C4-2B (cell line): ENCODE measurements around the gene IMMT.

ENCODE experiments used
- H3K27ac ChIP-seq: fragments of 450-650 bp; 2 replicates; pipeline ENCODE4 v1.5.1; 2017
- ZFX ChIP-seq: fragments of 450-650 bp; IDR thresholded peaks from 2 replicates; pipeline ENCODE4 v1.6.1; 2017
- TF ChIP-seq, protein P1 (sequence below): fragments of 450-650 bp; conservative IDR thresholded peaks from 2 replicates; pipeline ENCODE4 v1.5.1; 2017; ENCODE audit warnings: mild to moderate bottlenecking

Gene IMMT

DNA sequence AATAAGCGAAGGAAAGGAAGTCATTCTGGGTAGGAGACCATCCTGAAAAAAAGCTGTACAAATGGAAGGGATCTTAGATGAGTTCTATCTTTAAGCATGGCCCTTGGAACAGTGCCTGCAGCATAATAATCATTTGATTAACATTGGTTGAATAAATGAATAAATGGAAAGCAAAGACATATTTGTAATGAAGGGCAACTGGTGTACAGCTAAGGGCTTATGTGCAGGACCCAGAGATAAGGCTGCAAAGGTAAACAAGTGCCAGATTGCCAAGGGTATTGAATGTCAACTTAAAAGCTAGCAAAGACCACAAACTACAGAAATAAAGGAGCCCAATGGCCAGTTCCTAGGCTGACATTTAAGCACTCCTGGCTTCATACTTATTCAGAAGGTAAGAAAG, 19.4 kb downstream of the IMMT start:
- TF ChIP-seq, protein P1, sequence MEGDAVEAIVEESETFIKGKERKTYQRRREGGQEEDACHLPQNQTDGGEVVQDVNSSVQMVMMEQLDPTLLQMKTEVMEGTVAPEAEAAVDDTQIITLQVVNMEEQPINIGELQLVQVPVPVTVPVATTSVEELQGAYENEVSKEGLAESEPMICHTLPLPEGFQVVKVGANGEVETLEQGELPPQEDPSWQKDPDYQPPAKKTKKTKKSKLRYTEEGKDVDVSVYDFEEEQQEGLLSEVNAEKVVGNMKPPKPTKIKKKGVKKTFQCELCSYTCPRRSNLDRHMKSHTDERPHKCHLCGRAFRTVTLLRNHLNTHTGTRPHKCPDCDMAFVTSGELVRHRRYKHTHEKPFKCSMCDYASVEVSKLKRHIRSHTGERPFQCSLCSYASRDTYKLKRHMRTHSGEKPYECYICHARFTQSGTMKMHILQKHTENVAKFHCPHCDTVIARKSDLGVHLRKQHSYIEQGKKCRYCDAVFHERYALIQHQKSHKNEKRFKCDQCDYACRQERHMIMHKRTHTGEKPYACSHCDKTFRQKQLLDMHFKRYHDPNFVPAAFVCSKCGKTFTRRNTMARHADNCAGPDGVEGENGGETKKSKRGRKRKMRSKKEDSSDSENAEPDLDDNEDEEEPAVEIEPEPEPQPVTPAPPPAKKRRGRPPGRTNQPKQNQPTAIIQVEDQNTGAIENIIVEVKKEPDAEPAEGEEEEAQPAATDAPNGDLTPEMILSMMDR = no peak
- no peak for TF ChIP-seq ZFX
- H3K27ac ChIP-seq = no peak overlapping the region

DNA sequence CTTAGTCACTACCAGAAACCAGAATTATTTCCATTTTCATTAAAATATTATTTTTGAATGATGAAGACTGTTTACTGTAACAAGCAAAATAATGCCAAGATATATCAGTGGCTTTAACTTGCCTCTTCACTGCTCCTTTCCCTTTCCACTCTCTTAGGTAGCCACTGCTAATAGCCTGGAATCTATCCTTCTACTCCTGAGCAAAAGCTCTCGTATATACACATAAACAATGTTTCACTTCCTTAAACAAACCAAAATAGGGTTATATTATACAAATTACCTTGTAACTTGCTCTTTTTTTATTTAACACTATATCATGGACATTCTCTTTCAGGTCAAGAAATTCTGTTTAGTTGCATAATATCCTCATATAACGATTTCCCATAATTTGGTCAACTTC, 20.8 kb downstream of the IMMT start:
- no peak overlapping the region for H3K27ac ChIP-seq

DNA sequence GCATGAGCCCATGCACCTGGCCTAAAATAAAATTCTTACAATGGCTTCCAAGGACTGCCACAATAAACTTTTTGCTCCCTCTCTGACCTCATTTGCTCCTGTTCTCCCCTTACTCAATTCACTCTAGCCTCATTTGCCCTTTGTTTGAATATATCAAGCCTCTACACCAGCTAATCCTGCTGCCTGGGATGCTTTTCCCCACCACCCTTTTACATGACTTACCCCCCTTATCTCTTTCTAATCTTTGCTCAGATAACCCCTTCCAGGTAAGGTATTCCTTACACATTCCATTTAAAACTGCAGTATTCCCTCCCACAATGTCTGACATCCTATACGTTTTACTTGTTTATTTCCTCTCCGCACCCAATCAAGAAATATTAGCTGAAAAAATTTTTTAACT, 22.7 kb downstream of the IMMT start:
- no peak for TF ChIP-seq ZFX
- TF ChIP-seq, protein P1 = no peak
- no peak overlapping the region for H3K27ac ChIP-seq

More for the DNA sequence above, 20.8 kb downstream of the IMMT start:
- TF ChIP-seq, protein P1 = no peak
- TF ChIP-seq ZFX = no peak

DNA sequence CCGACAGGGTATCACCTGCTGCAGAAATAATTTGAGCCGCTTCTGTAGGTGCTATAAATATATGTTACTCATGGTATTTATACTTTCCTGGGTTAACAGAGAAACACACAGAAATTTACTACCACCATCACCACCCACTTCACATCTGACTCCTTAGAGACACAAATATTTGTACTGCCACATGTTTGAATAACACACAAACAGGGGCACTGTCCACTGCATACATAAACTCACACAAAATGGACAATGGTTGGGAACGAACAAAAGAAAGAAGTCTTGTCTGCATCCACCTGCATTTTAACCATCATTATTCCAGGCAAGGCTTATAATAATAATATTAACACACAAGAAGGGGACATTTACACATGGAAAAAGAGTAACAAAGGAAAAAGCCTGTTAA, 24.0 kb downstream of the IMMT start:
- TF ChIP-seq, protein P1 = no peak
- no peak for TF ChIP-seq ZFX
- no peak overlapping the region for H3K27ac ChIP-seq

DNA sequence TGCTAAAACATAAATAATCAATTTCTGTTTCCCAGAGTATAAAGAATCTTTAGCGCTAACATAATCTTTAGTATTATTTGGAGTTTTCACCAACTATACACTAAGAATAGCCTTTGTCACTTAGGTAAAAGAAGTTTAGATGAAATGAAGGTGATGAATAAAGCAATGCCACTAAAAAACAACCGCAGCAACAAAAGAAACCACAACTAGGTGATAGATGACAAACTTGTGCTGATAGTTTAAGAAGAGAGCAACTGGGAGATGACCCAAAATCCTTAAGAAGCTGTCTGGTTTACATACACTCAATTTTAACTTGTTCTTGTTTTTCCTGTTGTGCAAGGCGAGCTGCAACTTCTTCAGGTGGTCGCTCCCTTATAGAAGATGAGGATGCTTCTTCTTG, 24.8 kb downstream of the IMMT start:
- TF ChIP-seq, protein P1 = no peak
- TF ChIP-seq ZFX = no peak
- no peak overlapping the region for H3K27ac ChIP-seq

- TF ChIP-seq ZFX = no peak
- TF ChIP-seq, protein P1 = no peak
- no peak overlapping the region for H3K27ac ChIP-seq
Observed at GRCh38 chr2:86160156-86160952, 34.9 kb downstream of the IMMT start.

DNA sequence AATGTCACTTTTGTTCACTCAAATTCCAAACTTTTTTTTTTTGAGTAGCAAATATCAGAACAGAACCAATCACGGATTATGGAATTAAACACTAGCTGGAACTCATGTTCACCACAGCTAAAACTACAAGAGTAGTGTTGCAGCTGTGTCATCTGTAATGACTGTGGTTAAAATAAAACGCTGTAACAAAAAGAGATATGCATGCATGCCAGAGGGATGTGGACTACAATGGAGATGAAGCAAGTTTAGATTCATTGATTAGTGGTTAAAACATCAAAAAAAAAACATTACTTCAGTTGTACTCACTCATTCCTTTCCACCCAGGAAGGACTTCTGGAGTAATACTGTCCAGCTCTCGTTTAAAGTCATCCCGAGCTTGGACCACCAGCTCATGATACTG, 37.0 kb downstream of the IMMT start:
- TF ChIP-seq, protein P1 = no peak
- no peak for TF ChIP-seq ZFX
- no peak overlapping the region for H3K27ac ChIP-seq
